ENCODE results near the gene C17orf58. TPM values are rescaled to one million over a fixed set of nuclear protein-coding genes. Genes with fewer than 3 reads are reported as not detected.

Gene C17orf58
- total and polyA plus RNA-seq, 2 experiments from 2014 or later: 30.9 to 35.8 TPM

- Histone ChIP-seq H2AFZ (peak overlapping the region; percentile 59; the same call in 1 of the 2 replicates), H3K27me3 (ENCODE audit: insufficient read depth) (peaks cover 40% of the 10 kb centered on the region), H3F3A (replicated peaks; ENCODE audit: low read depth) (peaks cover 13% of the 10 kb centered on the region), H3K79me2 (replicated peaks; ENCODE audit: insufficient read depth) (no peaks in the 10 kb centered on the region), H3K9me2 (ENCODE audit: insufficient read depth) (no peaks in the 10 kb centered on the region), H3K4me1 (ENCODE audit: insufficient read depth) (peaks cover 14% of the 10 kb centered on the region), H3K27ac (ENCODE audit: low read depth) (peak overlapping the region; percentile 86; the same call in 1 of the 2 replicates), H3K4me2 (peak overlapping the region; percentile 81), H3K4me3 (peak overlapping the region; percentile 80), H3K36me3 (ENCODE audit: insufficient read depth) (no peaks in the 10 kb centered on the region), H4K20me1 (replicated peaks; ENCODE audit: insufficient read depth) (no peaks in the 10 kb centered on the region; the same call in 1 of the 2 replicates)
- no peak for ATAC-seq
- no peak for TF ChIP-seq ZNF114 (CRISPR knock-in tag; IDR thresholded peaks at IDR 0.05)
- TF ChIP-seq ZNF331 (CRISPR knock-in tag; IDR thresholded peaks at IDR 0.05; ENCODE audit: low read depth): no peak
- TF ChIP-seq JUNB (IDR thresholded peaks at IDR 0.05; ENCODE audit: unreplicated experiment): no peak
- H3K4me3 Mint-ChIP-seq: peak overlapping the region; percentile 74
- peaks cover 13% of the 10 kb centered on the region for H3K36me3 Mint-ChIP-seq (ENCODE audit: low read depth)
- H3K27ac Mint-ChIP-seq: peak overlapping the region; percentile 87
- peaks cover 18% of the 10 kb centered on the region for H3K4me1 Mint-ChIP-seq
- H3K27me3 Mint-ChIP-seq (ENCODE audit: insufficient read depth, low read depth, poor library complexity): peaks cover 25% of the 10 kb centered on the region
- no peaks in the 10 kb centered on the region for H3K9me3 Mint-ChIP-seq
- DNase-seq (ENCODE audit: low spot score): peak; percentile 41
These were observed 2.3 kb downstream of the C17orf58 start for GRCh38 chr17:67993998-67994361.

DNA sequence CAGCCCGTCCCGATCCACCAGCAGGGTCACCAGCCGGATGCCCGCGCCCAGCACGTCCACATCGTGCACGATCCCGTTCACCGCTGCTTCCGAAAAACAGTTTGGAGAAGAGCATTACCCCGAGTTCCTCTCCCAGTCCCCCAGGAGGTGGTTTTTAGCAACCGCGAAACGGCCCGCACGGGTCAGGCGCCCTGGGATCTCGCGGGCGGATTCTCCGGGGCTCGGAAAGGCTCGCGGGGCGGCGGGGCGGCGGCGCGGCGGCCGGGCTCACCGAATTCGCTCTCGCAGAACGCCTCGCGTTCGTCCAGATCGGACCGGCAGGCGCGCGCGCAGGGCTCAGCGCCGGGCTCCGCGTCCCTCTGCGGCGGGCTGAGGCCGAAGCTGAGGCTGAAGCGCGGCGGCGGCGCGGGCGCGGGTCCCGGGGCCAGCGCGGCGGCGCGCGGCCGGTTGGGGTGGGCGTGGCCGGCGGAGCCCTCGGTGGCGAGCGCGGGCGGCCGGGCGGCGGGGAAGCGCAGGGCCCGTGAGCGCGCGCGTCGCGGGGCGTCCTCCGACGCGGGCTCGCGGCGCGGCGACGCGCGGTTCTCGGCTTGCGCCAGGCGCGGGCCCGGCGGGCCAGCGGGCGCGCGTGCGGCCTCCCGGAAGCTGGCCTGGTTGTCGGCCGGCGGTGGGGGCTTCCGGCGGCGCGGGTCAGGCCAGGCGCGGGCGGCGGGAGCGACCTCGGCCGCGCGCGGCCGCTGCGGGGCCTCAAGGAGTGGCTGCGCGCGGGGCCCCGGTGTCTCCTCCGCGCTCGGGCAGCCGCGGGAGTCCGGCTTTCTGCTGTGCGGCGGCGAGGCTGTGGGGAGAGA is 2.9 kb downstream of the C17orf58 start:
- no peaks in the 10 kb centered on the region; the same call in 1 of the 2 replicates for H4K20me1 ChIP-seq (replicated peaks; ENCODE audit: insufficient read depth)
- ATAC-seq (peak; percentile 66), DNase-seq (ENCODE audit: low spot score) (peak; percentile 88)
- H3K4me2 ChIP-seq: peak overlapping the region; percentile 97
- H3K4me1 ChIP-seq (ENCODE audit: insufficient read depth): peaks cover 14% of the 10 kb centered on the region
- peaks cover 40% of the 10 kb centered on the region for H3K27me3 ChIP-seq (ENCODE audit: insufficient read depth)
- peak overlapping the region; percentile 96 for H2AFZ ChIP-seq
- peak overlapping the region; percentile 92 for H3K4me3 ChIP-seq
- no peaks in the 10 kb centered on the region for H3K79me2 ChIP-seq (replicated peaks; ENCODE audit: insufficient read depth)
- H3K36me3 ChIP-seq (ENCODE audit: insufficient read depth): no peaks in the 10 kb centered on the region
- no peaks in the 10 kb centered on the region for H3K9me2 ChIP-seq (ENCODE audit: insufficient read depth)
- Mint-ChIP-seq H3K27me3 (ENCODE audit: insufficient read depth, low read depth, poor library complexity) (peaks cover 25% of the 10 kb centered on the region), H3K36me3 (ENCODE audit: low read depth) (peaks cover 13% of the 10 kb centered on the region), H3K4me1 (peaks cover 18% of the 10 kb centered on the region), H3K4me3 (peak overlapping the region; percentile 98), H3K27ac (peak overlapping the region; percentile 90), H3K9me3 (no peaks in the 10 kb centered on the region)
- H3K27ac ChIP-seq (ENCODE audit: low read depth): peak overlapping the region; percentile 86; the same call in 1 of the 2 replicates
- TF ChIP-seq POLR2AphosphoS5 (IDR thresholded peaks at IDR 0.05; ENCODE audit: low read depth) (peak; percentile 56), CTCF (conservative IDR thresholded peaks at IDR 0.05; ENCODE audit: low read depth in 2 of 2) (no peak), NANOG (IDR thresholded peaks at IDR 0.05; ENCODE audit: borderline replicate concordance) (no peak), ZNF462 (CRISPR knock-in tag; IDR thresholded peaks at IDR 0.05) (no peak), EZH2 (IDR thresholded peaks at IDR 0.05; ENCODE audit: low read depth, unreplicated experiment) (no peak), STAT1 (IDR thresholded peaks at IDR 0.05; ENCODE audit: unreplicated experiment) (no peak), EZH2phosphoT487 (IDR thresholded peaks at IDR 0.05; ENCODE audit: unreplicated experiment) (no peak)
- peaks cover 13% of the 10 kb centered on the region for H3F3A ChIP-seq (replicated peaks; ENCODE audit: low read depth)
